ENCODE data around the gene NCKAP5. TPM values are rescaled to one million over a fixed set of nuclear protein-coding genes. Genes with fewer than 3 reads are reported as not detected.

Gene NCKAP5
- total and polyA plus RNA-seq, 2 donors = 1.9 to 2.0 TPM

DNA sequence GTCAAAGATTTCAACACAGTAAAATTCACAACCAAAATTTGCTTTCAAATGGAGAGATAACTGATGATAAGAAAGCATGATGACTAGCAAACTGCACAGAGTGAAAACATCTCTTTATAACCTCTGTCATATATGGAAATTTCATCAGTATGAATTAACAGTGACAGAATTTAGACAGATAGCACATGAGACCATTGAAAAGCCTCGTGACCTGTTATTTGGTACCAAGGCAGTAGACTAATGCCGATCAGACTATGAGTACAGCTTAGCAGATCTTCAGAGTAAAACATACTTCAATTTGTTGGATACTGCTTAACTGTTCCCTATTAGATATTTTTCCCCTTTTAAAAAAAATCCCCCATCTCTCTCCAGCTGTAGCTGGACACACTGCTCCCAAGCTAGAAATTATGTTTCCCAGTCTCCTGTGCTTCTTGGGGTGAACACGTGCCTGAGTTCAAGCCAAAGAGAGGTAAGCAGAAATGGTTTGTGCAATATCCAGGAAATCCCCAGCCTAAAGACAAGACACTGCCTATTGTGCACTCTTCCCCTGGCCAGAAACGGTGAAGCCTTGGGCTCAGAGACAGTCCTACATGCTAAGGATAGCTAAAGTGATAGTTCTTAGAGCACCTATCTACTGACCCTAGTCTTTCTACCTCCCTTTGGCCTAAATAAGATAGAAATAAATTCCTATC lies 256.1 kb downstream of the NCKAP5 start:
- Histone ChIP-seq H3K4me3 (ENCODE audit: low read length in 2 of 2) (no peak overlapping the region), H3K9me3 (ENCODE audit: control insufficient read depth in 2 of 2, insufficient read depth in 1 of 2, low read length in 1 of 2) (no peaks in the 10 kb centered on the region), H3K4me1 (ENCODE audit: control insufficient read depth in 2 of 2, insufficient read depth in 2 of 2, low read length in 2 of 2) (no peaks in the 10 kb centered on the region), H3K27ac (ENCODE audit: low read depth in 1 of 2, low read length in 1 of 2) (no peak overlapping the region), H3K27me3 (ENCODE audit: control insufficient read depth in 2 of 2, insufficient read depth in 1 of 2, low read length in 1 of 2) (no peaks in the 10 kb centered on the region), H3K36me3 (ENCODE audit: control insufficient read depth in 2 of 2, insufficient read depth in 2 of 2, low read length in 1 of 2) (no peaks in the 10 kb centered on the region)
- DNase-seq (ENCODE audit: low read depth in 6 of 9, low spot score in 9 of 9) = peak in 1 of 9 donors; percentile 9
- WGBS = 77% methylated on average over 4 of the region's 4 CpGs

DNA sequence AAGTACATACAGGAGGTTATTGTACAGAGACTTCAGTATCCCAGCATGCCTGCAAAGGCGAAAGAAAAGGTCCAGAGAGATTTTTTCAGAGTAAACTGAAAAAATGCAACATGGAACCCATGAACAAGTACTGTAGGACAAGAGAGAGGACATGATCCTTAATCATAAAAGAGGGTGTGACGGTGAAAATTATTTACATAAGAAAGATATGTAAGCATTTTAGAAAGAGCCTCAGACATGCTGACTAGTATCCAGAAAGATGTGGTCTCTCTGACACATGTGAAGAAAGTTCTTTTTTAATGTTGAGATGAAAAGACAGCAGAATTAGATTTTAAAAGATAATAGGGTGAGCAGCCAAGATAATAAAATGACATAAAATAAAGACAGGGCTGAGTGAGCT lies 262.0 kb downstream of the NCKAP5 start:
- H3K4me1 ChIP-seq (ENCODE audit: control insufficient read depth in 2 of 2, insufficient read depth in 2 of 2, low read length in 2 of 2) = no peaks in the 10 kb centered on the region
- DNase-seq (ENCODE audit: low read depth in 6 of 9, low spot score in 9 of 9) = no peak
- H3K27ac ChIP-seq (ENCODE audit: low read depth in 1 of 2, low read length in 1 of 2) = no peak overlapping the region
- no peak overlapping the region for H3K4me3 ChIP-seq (ENCODE audit: low read length in 2 of 2)
- H3K27me3 ChIP-seq (ENCODE audit: control insufficient read depth in 2 of 2, insufficient read depth in 1 of 2, low read length in 1 of 2) = no peaks in the 10 kb centered on the region
- no peaks in the 10 kb centered on the region for H3K36me3 ChIP-seq (ENCODE audit: control insufficient read depth in 2 of 2, insufficient read depth in 2 of 2, low read length in 1 of 2)
- WGBS = 91% methylated on average over 2 of the region's 2 CpGs
- H3K9me3 ChIP-seq (ENCODE audit: control insufficient read depth in 2 of 2, insufficient read depth in 1 of 2, low read length in 1 of 2) = no peaks in the 10 kb centered on the region

DNA sequence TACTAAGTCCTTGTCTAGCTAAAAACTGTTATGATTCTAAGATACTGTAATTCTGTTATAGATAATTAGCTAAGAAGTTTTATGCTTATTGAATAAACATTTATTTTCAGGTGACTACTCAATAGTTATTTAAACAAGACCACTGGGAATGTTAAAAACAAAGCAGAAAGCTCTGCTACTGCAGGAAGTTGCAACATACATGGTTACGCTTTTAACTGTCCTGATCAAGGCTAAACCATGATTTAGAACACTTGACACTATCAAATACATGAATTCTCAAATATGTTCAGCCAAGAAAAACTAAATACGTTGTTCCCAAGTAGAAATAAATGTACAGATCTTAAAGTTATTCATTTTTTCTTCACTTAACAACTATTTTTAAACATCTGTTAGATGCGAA lies 263.9 kb downstream of the NCKAP5 start:
- Histone ChIP-seq H3K4me1 (ENCODE audit: control insufficient read depth in 2 of 2, insufficient read depth in 2 of 2, low read length in 2 of 2) (no peaks in the 10 kb centered on the region), H3K27me3 (ENCODE audit: control insufficient read depth in 2 of 2, insufficient read depth in 1 of 2, low read length in 1 of 2) (no peaks in the 10 kb centered on the region), H3K9me3 (ENCODE audit: control insufficient read depth in 2 of 2, insufficient read depth in 1 of 2, low read length in 1 of 2) (no peaks in the 10 kb centered on the region), H3K36me3 (ENCODE audit: control insufficient read depth in 2 of 2, insufficient read depth in 2 of 2, low read length in 1 of 2) (no peaks in the 10 kb centered on the region), H3K27ac (ENCODE audit: low read depth in 1 of 2, low read length in 1 of 2) (no peak overlapping the region), H3K4me3 (ENCODE audit: low read length in 2 of 2) (no peak overlapping the region)
- 74% methylated on average over 3 of the region's 3 CpGs for WGBS
- DNase-seq (ENCODE audit: low read depth in 6 of 9, low spot score in 9 of 9) = no peak

DNA sequence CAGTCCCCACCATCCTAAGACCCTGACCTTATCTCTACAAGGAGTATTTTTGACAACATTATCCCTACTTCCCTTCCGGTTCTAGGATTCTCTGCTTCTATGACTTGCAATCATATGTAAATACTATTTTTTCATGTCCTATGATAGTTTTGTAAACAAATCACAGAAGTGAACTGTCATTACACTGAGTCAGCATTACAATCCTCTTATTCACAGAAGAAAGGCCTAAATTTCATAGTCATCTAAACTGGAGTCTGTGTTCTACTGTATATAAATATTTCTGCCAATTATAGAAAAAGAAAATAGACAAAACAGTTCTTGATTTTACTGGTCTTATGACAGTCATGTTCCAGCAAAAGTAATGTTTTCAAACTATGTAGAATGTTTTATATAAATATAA lies 265.1 kb downstream of the NCKAP5 start:
- 96% methylated on average over 1 of the region's 1 CpG for WGBS
- Histone ChIP-seq H3K27me3 (ENCODE audit: control insufficient read depth in 2 of 2, insufficient read depth in 1 of 2, low read length in 1 of 2) (no peaks in the 10 kb centered on the region), H3K36me3 (ENCODE audit: control insufficient read depth in 2 of 2, insufficient read depth in 2 of 2, low read length in 1 of 2) (no peaks in the 10 kb centered on the region), H3K4me3 (ENCODE audit: low read length in 2 of 2) (no peak overlapping the region), H3K9me3 (ENCODE audit: control insufficient read depth in 2 of 2, insufficient read depth in 1 of 2, low read length in 1 of 2) (no peaks in the 10 kb centered on the region), H3K27ac (ENCODE audit: low read depth in 1 of 2, low read length in 1 of 2) (no peak overlapping the region), H3K4me1 (ENCODE audit: control insufficient read depth in 2 of 2, insufficient read depth in 2 of 2, low read length in 2 of 2) (no peaks in the 10 kb centered on the region)
- DNase-seq (ENCODE audit: low read depth in 6 of 9, low spot score in 9 of 9) = no peak

DNA sequence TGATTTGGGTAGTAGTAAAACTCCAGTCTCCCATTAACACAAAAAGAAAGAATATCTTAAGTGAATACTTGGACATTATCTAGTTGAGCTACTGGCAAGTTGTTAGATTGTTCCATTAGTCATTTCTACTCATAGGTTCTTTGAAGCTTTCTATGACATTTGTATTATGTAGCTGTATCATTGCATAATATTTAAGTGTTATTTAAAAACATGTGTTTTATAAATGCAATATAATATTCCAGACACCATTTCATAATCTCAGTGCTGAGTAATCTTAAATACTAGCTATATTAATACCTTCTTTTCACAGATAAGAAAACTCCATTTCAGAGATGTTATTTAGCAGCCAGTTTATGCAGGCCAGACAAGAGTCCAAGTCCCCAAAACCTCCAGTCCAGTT lies 271.9 kb downstream of the NCKAP5 start:
- no peaks in the 10 kb centered on the region for H3K9me3 ChIP-seq (ENCODE audit: control insufficient read depth in 2 of 2, insufficient read depth in 1 of 2, low read length in 1 of 2)
- no peak overlapping the region for H3K4me3 ChIP-seq (ENCODE audit: low read length in 2 of 2)
- H3K36me3 ChIP-seq (ENCODE audit: control insufficient read depth in 2 of 2, insufficient read depth in 2 of 2, low read length in 1 of 2) = no peaks in the 10 kb centered on the region

DNA sequence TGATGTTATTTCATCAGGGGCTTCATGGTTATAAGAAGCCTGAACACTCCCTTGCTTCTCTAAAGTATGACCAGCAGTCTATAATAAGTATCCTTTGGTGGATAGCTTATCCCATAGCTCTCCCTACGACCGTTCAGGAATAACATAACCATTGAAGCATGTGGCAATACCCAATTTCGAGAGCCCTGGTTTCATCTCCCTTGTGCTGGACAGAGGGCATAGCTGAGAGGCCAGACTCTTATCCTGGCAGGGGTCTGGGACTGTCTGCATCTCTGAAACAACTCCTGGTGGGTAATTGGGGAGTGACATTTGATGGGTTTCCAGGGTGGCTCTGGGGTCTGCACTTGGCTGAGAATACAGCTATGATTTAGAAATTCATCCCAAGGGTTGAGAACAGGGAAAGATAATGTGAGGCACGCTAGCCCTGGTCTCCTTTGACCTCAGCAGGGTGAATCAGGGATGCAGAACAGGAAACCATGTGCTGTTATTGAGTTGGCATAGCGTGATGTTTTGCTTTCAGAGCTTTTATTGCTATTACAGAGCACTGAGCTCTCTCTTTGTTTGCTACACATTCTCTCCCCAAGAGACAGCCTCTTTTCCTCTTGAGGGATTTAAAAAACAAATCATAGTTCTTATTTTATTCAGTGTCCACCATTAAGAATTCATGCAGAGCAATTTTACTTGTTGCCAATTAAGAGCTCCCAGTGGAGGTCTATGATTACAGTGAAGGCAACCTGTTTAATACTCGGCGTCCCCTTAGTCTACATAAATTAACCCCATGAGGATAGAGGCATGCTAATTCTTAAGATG lies 274.5 kb downstream of the NCKAP5 start:
- Histone ChIP-seq H3K36me3 (ENCODE audit: control insufficient read depth in 2 of 2, insufficient read depth in 2 of 2, low read length in 1 of 2) (no peaks in the 10 kb centered on the region), H3K9me3 (ENCODE audit: control insufficient read depth in 2 of 2, insufficient read depth in 1 of 2, low read length in 1 of 2) (no peaks in the 10 kb centered on the region), H3K4me1 (ENCODE audit: control insufficient read depth in 2 of 2, insufficient read depth in 2 of 2, low read length in 2 of 2) (no peaks in the 10 kb centered on the region), H3K27me3 (ENCODE audit: control insufficient read depth in 2 of 2, insufficient read depth in 1 of 2, low read length in 1 of 2) (no peaks in the 10 kb centered on the region), H3K4me3 (ENCODE audit: low read length in 2 of 2) (no peak overlapping the region), H3K27ac (ENCODE audit: low read depth in 1 of 2, low read length in 1 of 2) (no peak overlapping the region)
- DNase-seq (ENCODE audit: low read depth in 6 of 9, low spot score in 9 of 9) = no peak
- WGBS = 79% methylated on average over 7 of the region's 7 CpGs

More for the DNA sequence above, 271.9 kb downstream of the NCKAP5 start:
- no peak overlapping the region for H3K27ac ChIP-seq (ENCODE audit: low read depth in 1 of 2, low read length in 1 of 2)
- H3K4me1 ChIP-seq (ENCODE audit: control insufficient read depth in 2 of 2, insufficient read depth in 2 of 2, low read length in 2 of 2) = no peaks in the 10 kb centered on the region
- no peaks in the 10 kb centered on the region for H3K27me3 ChIP-seq (ENCODE audit: control insufficient read depth in 2 of 2, insufficient read depth in 1 of 2, low read length in 1 of 2)
- DNase-seq (ENCODE audit: low read depth in 6 of 9, low spot score in 9 of 9) = no peak

DNA sequence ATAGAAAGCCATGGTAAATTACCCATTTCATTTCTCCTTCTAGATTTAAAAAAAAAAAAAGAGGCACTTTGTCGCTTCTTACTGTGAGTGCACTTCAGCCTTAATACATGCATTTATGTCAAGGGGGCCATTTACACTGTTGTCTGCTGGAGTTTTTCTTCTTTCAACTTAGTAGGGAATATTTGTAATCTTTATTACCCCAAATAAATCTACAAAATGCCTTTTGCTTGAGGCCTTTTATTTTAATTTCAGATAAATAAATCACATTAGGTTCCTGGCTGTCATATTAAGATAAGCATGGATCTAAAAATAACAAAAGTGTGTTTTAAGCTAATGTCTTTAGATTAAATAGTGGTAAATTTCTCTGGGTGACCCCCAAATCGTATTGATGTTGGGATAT lies 276.0 kb downstream of the NCKAP5 start:
- H3K27me3 ChIP-seq (ENCODE audit: control insufficient read depth in 2 of 2, insufficient read depth in 1 of 2, low read length in 1 of 2) = no peaks in the 10 kb centered on the region
- DNase-seq (ENCODE audit: low read depth in 6 of 9, low spot score in 9 of 9) = no peak
- WGBS = 94% methylated on average over 2 of the region's 2 CpGs
- H3K4me1 ChIP-seq (ENCODE audit: control insufficient read depth in 2 of 2, insufficient read depth in 2 of 2, low read length in 2 of 2) = no peaks in the 10 kb centered on the region
- H3K36me3 ChIP-seq (ENCODE audit: control insufficient read depth in 2 of 2, insufficient read depth in 2 of 2, low read length in 1 of 2) = no peaks in the 10 kb centered on the region
- no peak overlapping the region for H3K27ac ChIP-seq (ENCODE audit: low read depth in 1 of 2, low read length in 1 of 2)
- H3K4me3 ChIP-seq (ENCODE audit: low read length in 2 of 2) = no peak overlapping the region
- no peaks in the 10 kb centered on the region for H3K9me3 ChIP-seq (ENCODE audit: control insufficient read depth in 2 of 2, insufficient read depth in 1 of 2, low read length in 1 of 2)

DNA sequence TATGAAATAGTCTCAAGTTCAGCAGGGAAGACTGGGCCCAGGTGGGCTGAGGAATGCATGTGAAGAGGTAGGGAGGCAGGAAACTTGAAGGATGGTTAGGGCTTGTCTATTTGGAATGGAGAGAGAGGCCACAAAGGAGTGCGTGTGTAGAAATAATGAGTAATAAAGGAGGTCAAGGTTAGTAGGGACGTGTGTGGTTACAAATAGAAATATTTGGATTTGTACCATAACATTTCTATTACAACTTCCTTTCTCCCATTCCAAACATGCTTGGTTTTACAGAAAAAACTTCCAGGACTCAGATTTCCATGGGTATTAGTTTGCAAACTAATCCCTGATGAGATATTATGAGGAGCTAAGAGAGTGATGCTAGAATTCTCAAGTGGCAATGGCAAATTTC lies 280.6 kb downstream of the NCKAP5 start:
- no peaks in the 10 kb centered on the region for H3K4me1 ChIP-seq (ENCODE audit: control insufficient read depth in 2 of 2, insufficient read depth in 2 of 2, low read length in 2 of 2)
- WGBS = 95% methylated on average over 2 of the region's 2 CpGs
- no peak for DNase-seq (ENCODE audit: low read depth in 6 of 9, low spot score in 9 of 9)
- H3K27me3 ChIP-seq (ENCODE audit: control insufficient read depth in 2 of 2, insufficient read depth in 1 of 2, low read length in 1 of 2) = no peaks in the 10 kb centered on the region
- H3K4me3 ChIP-seq (ENCODE audit: low read length in 2 of 2) = no peak overlapping the region
- no peaks in the 10 kb centered on the region for H3K36me3 ChIP-seq (ENCODE audit: control insufficient read depth in 2 of 2, insufficient read depth in 2 of 2, low read length in 1 of 2)
- H3K27ac ChIP-seq (ENCODE audit: low read depth in 1 of 2, low read length in 1 of 2) = no peak overlapping the region
- no peaks in the 10 kb centered on the region for H3K9me3 ChIP-seq (ENCODE audit: control insufficient read depth in 2 of 2, insufficient read depth in 1 of 2, low read length in 1 of 2)

DNA sequence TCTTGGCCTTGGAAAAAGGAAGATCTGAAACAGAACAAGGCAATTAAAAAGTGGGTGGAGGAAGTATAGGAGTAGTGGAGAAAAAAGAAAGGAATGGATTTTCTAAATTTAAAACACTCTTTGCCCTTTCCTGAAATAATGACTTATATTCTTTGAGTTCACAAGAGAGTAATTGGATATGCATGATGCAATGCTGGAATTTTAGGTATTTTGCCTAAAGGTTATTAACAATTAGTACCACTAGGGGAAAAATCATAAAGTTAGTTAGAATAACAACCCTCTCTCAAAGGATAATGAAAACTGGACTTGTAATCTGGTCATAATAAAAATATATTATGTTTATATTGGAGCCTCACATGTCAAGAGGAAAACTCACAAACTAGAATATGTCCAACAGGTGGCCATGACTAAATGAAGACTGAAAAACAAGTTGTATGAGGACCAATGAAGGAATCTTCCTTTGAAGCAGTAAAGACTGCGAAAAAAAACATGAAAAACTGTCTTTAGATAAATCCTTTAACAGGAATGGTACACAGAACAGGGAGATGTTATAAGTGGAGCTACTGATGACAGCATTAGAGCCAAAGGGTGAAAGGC lies 281.8 kb downstream of the NCKAP5 start:
- no peak for DNase-seq (ENCODE audit: low read depth in 6 of 9, low spot score in 9 of 9)
- Histone ChIP-seq H3K4me3 (ENCODE audit: low read length in 2 of 2) (no peak overlapping the region), H3K27me3 (ENCODE audit: control insufficient read depth in 2 of 2, insufficient read depth in 1 of 2, low read length in 1 of 2) (no peaks in the 10 kb centered on the region), H3K9me3 (ENCODE audit: control insufficient read depth in 2 of 2, insufficient read depth in 1 of 2, low read length in 1 of 2) (no peaks in the 10 kb centered on the region), H3K27ac (ENCODE audit: low read depth in 1 of 2, low read length in 1 of 2) (no peak overlapping the region), H3K36me3 (ENCODE audit: control insufficient read depth in 2 of 2, insufficient read depth in 2 of 2, low read length in 1 of 2) (no peaks in the 10 kb centered on the region), H3K4me1 (ENCODE audit: control insufficient read depth in 2 of 2, insufficient read depth in 2 of 2, low read length in 2 of 2) (no peaks in the 10 kb centered on the region)
- 88% methylated on average over 1 of the region's 1 CpG for WGBS

Measured in thymus (tissue), 11 donors.